Stomach smooth muscle (tissue), 2 donors: Measurements from ENCODE around the gene FOXC1.

Experiments used
- H3K27ac ChIP-seq: one replicate; pipeline ENCODE4 v1.7.0; 2013; ENCODE audit warnings: mild to moderate bottlenecking, low read length, inconsistent platforms
- H3K27me3 ChIP-seq, 2 donors: one replicate each; pipeline ENCODE4 v1.7.0; 2013; ENCODE audit warnings: low read length in 2 of 2; ENCODE audit not compliant: insufficient read depth in 2 of 2, control insufficient read depth in 1 of 2
- H3K36me3 ChIP-seq, 2 donors: one replicate each; pipeline ENCODE4 v1.7.0; 2013; ENCODE audit warnings: low read length in 2 of 2; ENCODE audit not compliant: control insufficient read depth in 2 of 2, insufficient read depth in 2 of 2
- H3K4me1 ChIP-seq: one replicate; pipeline ENCODE4 v1.7.0; 2013; ENCODE audit warnings: low read length; ENCODE audit not compliant: control insufficient read depth, insufficient read depth
- H3K4me3 ChIP-seq, 2 donors: one replicate each; pipeline ENCODE4 v1.7.0; 2013; ENCODE audit warnings: low read length in 2 of 2
- H3K9ac ChIP-seq, 2 donors: one replicate each; pipeline ENCODE4 v1.7.0; 2013; ENCODE audit warnings: low read length in 2 of 2, mild to moderate bottlenecking in 1 of 2
- H3K9me3 ChIP-seq, 2 donors: one replicate each; pipeline ENCODE4 v1.7.0; 2013; ENCODE audit warnings: low read length in 2 of 2; ENCODE audit not compliant: control insufficient read depth in 2 of 2
- donor health status: healthy.
- donor health status: Pancreatic carcinoma.

Gene FOXC1

GRCh38 chr6:1636971-1637871 lies 27.5 kb downstream of the FOXC1 start:
- Histone ChIP-seq H3K9me3 (no peaks in the 10 kb centered on the region), H3K36me3 (no peaks in the 10 kb centered on the region), H3K27ac (no peak overlapping the region), H3K27me3 (peaks cover 0 to 5% of the 10 kb centered on the region in 2 donors), H3K4me3 (no peak overlapping the region), H3K9ac (no peak overlapping the region), H3K4me1 (no peaks in the 10 kb centered on the region)

DNA sequence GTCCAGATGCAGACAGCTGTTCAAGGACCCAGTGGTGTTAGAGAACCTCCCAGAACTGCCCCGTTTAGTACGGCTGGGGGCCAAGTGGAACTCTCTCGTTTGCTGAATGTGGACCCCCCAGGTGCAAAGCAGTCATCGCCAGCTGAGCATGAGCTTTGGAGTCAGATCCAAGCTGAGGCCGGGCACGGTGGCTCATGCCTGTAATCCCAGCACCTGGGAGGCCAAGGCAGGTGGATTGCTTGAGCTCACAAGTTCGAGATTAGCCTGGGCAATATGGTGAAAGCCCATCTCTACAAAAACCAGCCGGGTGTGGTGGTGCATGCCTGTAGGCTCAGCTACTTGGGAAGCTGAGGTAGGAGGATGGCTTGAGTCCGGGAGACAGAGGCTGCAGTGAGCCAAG lies 29.7 kb downstream of the FOXC1 start:
- H3K27me3 ChIP-seq, result no peaks in the 10 kb centered on the region
- no peak overlapping the region for H3K4me3 ChIP-seq
- H3K4me1 ChIP-seq, result no peaks in the 10 kb centered on the region
- H3K27ac ChIP-seq, result no peak overlapping the region
- no peaks in the 10 kb centered on the region for H3K9me3 ChIP-seq
- H3K36me3 ChIP-seq, result no peaks in the 10 kb centered on the region
- no peak overlapping the region for H3K9ac ChIP-seq

DNA sequence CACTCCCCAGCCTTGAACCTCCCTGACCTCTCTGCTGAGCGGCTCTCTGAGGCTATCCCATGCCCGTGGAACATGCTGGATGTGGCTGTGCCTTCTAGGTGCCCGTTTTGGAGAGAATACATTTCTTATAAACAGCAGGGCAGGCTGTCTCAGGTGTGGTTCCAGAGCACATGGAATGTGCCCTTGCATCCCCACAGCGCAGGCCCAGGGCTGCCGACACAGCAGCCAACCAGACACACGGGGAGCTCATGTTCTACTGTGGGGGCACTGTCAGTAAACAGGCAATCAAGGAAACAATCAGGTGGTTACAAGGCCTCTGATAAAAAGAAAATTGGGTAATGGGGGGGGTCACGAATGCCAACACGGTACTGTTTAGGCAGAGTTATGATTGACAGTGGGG lies 30.8 kb downstream of the FOXC1 start:
- Histone ChIP-seq H3K36me3 (no peaks in the 10 kb centered on the region), H3K27me3 (no peaks in the 10 kb centered on the region), H3K27ac (no peak overlapping the region), H3K9ac (no peak overlapping the region), H3K9me3 (no peaks in the 10 kb centered on the region), H3K4me3 (no peak overlapping the region), H3K4me1 (no peaks in the 10 kb centered on the region)

DNA sequence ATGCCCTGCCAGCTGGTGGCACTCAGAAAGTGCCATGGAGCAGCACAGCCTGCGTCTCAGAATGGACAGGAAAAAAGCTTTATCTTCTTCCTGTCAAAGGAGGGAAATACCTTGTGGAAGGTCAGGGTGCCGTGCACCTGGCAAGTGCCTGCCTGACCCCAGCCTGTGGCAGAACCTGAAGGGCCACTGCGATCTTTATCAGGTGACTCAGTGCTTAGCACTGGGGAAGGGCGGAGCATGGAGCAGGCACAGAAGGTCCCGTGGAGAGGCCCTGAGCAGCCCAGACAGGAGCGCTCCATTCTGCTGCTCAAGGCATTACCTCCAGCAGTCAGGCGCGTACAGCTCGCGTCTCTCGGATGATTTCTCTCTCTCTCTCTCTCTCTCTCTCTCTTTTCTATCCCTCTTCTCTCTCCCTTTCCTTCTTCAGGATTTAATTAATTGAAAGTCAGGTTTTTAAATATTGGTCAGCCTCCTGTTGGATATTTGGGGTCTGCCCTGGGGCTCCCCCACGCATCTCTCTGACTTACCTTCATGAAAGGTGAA lies 31.7 kb downstream of the FOXC1 start:
- H3K4me1 ChIP-seq, result no peaks in the 10 kb centered on the region
- H3K36me3 ChIP-seq, result no peaks in the 10 kb centered on the region

GRCh38 chr6:1643111-1643510 lies 33.4 kb downstream of the FOXC1 start:
- H3K4me3 ChIP-seq, result no peak overlapping the region
- no peaks in the 10 kb centered on the region for H3K4me1 ChIP-seq
- H3K9me3 ChIP-seq, result no peaks in the 10 kb centered on the region
- H3K27ac ChIP-seq, result no peak overlapping the region
- H3K36me3 ChIP-seq, result no peaks in the 10 kb centered on the region
- H3K27me3 ChIP-seq, result no peaks in the 10 kb centered on the region
- H3K9ac ChIP-seq, result no peak overlapping the region

More for the DNA sequence above, 31.7 kb downstream of the FOXC1 start:
- H3K27ac ChIP-seq, result no peak overlapping the region
- no peak overlapping the region for H3K4me3 ChIP-seq
- H3K9ac ChIP-seq, result no peak overlapping the region
- H3K9me3 ChIP-seq, result no peaks in the 10 kb centered on the region
- H3K27me3 ChIP-seq, result no peaks in the 10 kb centered on the region

GRCh38 chr6:1643830-1644445 lies 34.2 kb downstream of the FOXC1 start:
- H3K27ac ChIP-seq, result no peak overlapping the region
- H3K36me3 ChIP-seq, result no peaks in the 10 kb centered on the region
- no peak overlapping the region for H3K4me3 ChIP-seq

DNA sequence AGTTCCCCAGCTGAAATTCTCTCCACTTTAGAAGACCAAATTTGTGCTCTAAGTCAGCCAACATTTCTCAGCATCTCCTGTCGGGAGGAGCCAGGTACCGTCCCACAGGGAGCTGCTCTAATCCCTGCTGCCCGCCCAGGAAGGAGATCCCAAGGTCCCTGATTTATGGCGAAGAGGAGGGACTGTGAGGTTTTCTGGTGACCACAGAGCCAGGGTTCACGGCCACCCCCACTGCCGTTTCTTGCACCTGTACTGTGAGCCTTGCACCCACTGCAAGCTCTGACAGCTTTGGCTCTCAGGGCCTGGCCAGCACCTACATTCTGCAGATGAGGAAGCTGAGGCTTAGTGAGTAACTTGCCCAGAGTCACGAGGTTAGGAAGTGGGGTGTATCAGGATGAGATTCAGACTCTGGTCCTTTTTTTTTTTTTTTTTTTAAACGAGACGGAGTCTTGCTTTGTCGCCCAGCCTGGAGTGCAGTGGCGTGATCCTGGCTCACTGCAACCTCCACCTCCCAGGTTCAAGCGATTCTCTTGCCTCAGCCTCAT lies 34.9 kb downstream of the FOXC1 start:
- H3K9ac ChIP-seq, result no peak overlapping the region
- H3K27ac ChIP-seq, result no peak overlapping the region
- H3K27me3 ChIP-seq, result no peaks in the 10 kb centered on the region
- no peaks in the 10 kb centered on the region for H3K36me3 ChIP-seq
- no peaks in the 10 kb centered on the region for H3K4me1 ChIP-seq
- no peaks in the 10 kb centered on the region for H3K9me3 ChIP-seq
- H3K4me3 ChIP-seq, result no peak overlapping the region

More at GRCh38 chr6:1643830-1644445, 34.2 kb downstream of the FOXC1 start:
- Histone ChIP-seq H3K4me1 (no peaks in the 10 kb centered on the region), H3K27me3 (no peaks in the 10 kb centered on the region), H3K9ac (no peak overlapping the region), H3K9me3 (no peaks in the 10 kb centered on the region)

DNA sequence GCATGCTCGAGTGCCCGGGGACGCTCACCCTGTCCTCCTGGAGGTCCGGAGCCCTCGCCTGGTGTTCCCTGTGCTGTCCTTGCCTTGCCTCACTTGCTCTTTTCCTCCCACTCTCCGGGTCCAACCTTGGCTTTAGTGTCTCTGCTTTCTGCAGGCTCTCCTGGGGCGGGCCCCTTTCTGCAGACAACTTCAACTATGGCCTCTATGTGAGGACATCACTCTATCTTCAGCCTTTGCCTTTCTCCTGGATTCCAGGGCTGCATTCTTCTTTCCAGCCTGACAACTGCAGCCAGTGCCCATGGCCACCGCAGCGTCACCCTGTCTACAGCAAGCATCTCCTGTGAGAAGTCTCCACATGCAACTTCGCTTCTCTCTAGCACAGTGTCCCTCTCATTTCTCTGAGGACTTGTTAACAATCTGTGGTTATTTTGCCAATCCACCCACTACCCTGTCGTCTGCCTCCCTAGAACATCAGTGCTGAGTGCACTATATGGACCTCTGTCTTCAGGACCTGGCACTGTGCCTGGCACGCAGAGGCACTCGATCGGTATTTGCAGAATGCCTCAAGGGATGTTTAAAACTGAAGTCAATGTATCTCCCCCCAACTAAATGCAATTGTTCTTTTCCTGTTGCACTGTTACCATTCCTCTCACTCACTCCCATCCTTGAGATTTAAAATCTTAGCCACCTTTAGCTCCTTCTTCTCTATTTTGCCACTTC lies 35.9 kb downstream of the FOXC1 start:
- Histone ChIP-seq H3K27me3 (no peaks in the 10 kb centered on the region), H3K36me3 (no peaks in the 10 kb centered on the region), H3K9ac (no peak overlapping the region), H3K4me1 (no peaks in the 10 kb centered on the region), H3K4me3 (no peak overlapping the region), H3K27ac (no peak overlapping the region), H3K9me3 (no peaks in the 10 kb centered on the region)

GRCh38 chr6:1651362-1651761 lies 41.6 kb downstream of the FOXC1 start:
- H3K27me3 ChIP-seq, result no peaks in the 10 kb centered on the region
- H3K9me3 ChIP-seq, result no peaks in the 10 kb centered on the region
- H3K9ac ChIP-seq, result no peak overlapping the region
- H3K4me3 ChIP-seq, result no peak overlapping the region
- H3K27ac ChIP-seq, result no peak overlapping the region
- H3K36me3 ChIP-seq, result no peaks in the 10 kb centered on the region
- no peaks in the 10 kb centered on the region for H3K4me1 ChIP-seq

GRCh38 chr6:1652842-1653241 lies 43.1 kb downstream of the FOXC1 start:
- H3K9ac ChIP-seq, result no peak overlapping the region

More at GRCh38 chr6:1652842-1653241, 43.1 kb downstream of the FOXC1 start:
- H3K27me3 ChIP-seq, result no peaks in the 10 kb centered on the region
- no peaks in the 10 kb centered on the region for H3K36me3 ChIP-seq
- no peak overlapping the region for H3K4me3 ChIP-seq
- H3K9me3 ChIP-seq, result no peaks in the 10 kb centered on the region
- no peak overlapping the region for H3K27ac ChIP-seq
- H3K4me1 ChIP-seq, result no peaks in the 10 kb centered on the region
